IMR-90 (cell line): ENCODE data around the gene PRPF6.
"Not testable (repeated sequence)": the region's sequence is repeated elsewhere in the genome, so short reads cannot be mapped to it uniquely, and the experiment has no call there.

Experiments
- CHD1 ChIP-seq: IDR thresholded peaks from 2 replicates; pipeline ENCODE4 v1.6.1; 2012; ENCODE audit warnings: low read depth, low read length, improper control_type of control experiment
- CTCF ChIP-seq: conservative IDR thresholded peaks from 2 replicates; pipeline ENCODE4 v1.5.1; 2012; ENCODE audit warnings: mild to moderate bottlenecking, low read depth, low read length, improper control_type of control experiment
- ELK1 ChIP-seq: fragments of 150-350 bp; IDR thresholded peaks from 2 replicates; pipeline ENCODE4 v1.6.1; 2016; ENCODE audit warnings: low read depth, mild to moderate bottlenecking, low read length, moderate library complexity, borderline replicate concordance
- MAZ ChIP-seq: IDR thresholded peaks from 2 replicates; pipeline ENCODE4 v1.6.1; 2012; ENCODE audit warnings: low read depth, mild to moderate bottlenecking, low read length, improper control_type of control experiment, moderate library complexity, borderline replicate concordance
- MXI1 ChIP-seq: IDR thresholded peaks from 2 replicates; pipeline ENCODE4 v1.6.1; 2012; ENCODE audit warnings: low read depth, mild to moderate bottlenecking, low read length, moderate library complexity, borderline replicate concordance
- POLR2A ChIP-seq: IDR thresholded peaks from 2 replicates; pipeline ENCODE4 v1.6.1; 2012; ENCODE audit warnings: mild to moderate bottlenecking, low read depth, low read length
- RAD21 ChIP-seq: IDR thresholded peaks from 2 replicates; pipeline ENCODE4 v1.6.1; 2012; ENCODE audit warnings: low read length, improper control_type of control experiment
- RCOR1 ChIP-seq: IDR thresholded peaks from 2 replicates; pipeline ENCODE4 v1.6.1; 2012; ENCODE audit warnings: mild to moderate bottlenecking, low read length, improper control_type of control experiment; ENCODE audit not compliant: insufficient replicate concordance
- USF2 ChIP-seq: fragments of 150-350 bp; IDR thresholded peaks from 2 replicates; pipeline ENCODE4 v1.6.1; 2017; ENCODE audit warnings: mild to moderate bottlenecking, antibody characterized with exemption, low read length, low read depth

GRCh38 chr20:63976511-63976910, 4.4 kb upstream of the PRPF6 start:
- TF ChIP-seq ELK1, CTCF, MXI1, CHD1, USF2, POLR2A, RCOR1, RAD21, MAZ: not testable (repeated sequence)
